Measurements from ENCODE around the gene MAP4K4. TPM values are rescaled to one million over a fixed set of nuclear protein-coding genes. Genes with fewer than 3 reads are reported as not detected.

The MAP4K4 gene
- polyA plus RNA-seq, 1 experiment: 158 TPM

- CTCF ChIA-PET: no interaction called here
- no peak overlapping the region for H3K27ac ChIP-seq (ENCODE audit: low read depth, low read length)
- H3K27me3 ChIP-seq (ENCODE audit: control insufficient read depth, insufficient read depth, low read length): no peaks in the 10 kb centered on the region
- no peak for DNase-seq (ENCODE audit: low read depth, low spot score)
- H3K4me3 ChIP-seq (ENCODE audit: low read depth, low read length): no peak overlapping the region
- no peak for TF ChIP-seq CTCF (IDR thresholded peaks at IDR 0.05; ENCODE audit: low read depth, low read length)
- no peaks in the 10 kb centered on the region for H3K9me3 ChIP-seq (ENCODE audit: control insufficient read depth, insufficient read depth, low read length)
- POLR2A ChIA-PET: interaction anchor here (1.0 kb wide), 1 partner anchor 110 kb away, joined by 4 read pairs; no protein-coding TSS in a partner anchor
Measured at GRCh38 chr2:101809698-101810097, 112.2 kb downstream of the MAP4K4 start.

- no peak overlapping the region for H3K4me3 ChIP-seq (ENCODE audit: low read depth, low read length)
- no peak for DNase-seq (ENCODE audit: low read depth, low spot score)
- no peaks in the 10 kb centered on the region for H3K9me3 ChIP-seq (ENCODE audit: control insufficient read depth, insufficient read depth, low read length)
- ChIA-PET CTCF (no interaction called here), POLR2A (no interaction called here)
- no peaks in the 10 kb centered on the region for H3K27me3 ChIP-seq (ENCODE audit: control insufficient read depth, insufficient read depth, low read length)
- no peak for TF ChIP-seq CTCF (IDR thresholded peaks at IDR 0.05; ENCODE audit: low read depth, low read length)
- H3K27ac ChIP-seq (ENCODE audit: low read depth, low read length): no peak overlapping the region
Measured at GRCh38 chr2:101811226-101812015, 113.9 kb downstream of the MAP4K4 start.

- DNase-seq (ENCODE audit: low read depth, low spot score): no peak
- ChIA-PET CTCF (no interaction called here), POLR2A (no interaction called here)
- H3K27ac ChIP-seq (ENCODE audit: low read depth, low read length): no peak overlapping the region
- no peaks in the 10 kb centered on the region for H3K9me3 ChIP-seq (ENCODE audit: control insufficient read depth, insufficient read depth, low read length)
- no peak overlapping the region for H3K4me3 ChIP-seq (ENCODE audit: low read depth, low read length)
- H3K27me3 ChIP-seq (ENCODE audit: control insufficient read depth, insufficient read depth, low read length): no peaks in the 10 kb centered on the region
- no peak for TF ChIP-seq CTCF (IDR thresholded peaks at IDR 0.05; ENCODE audit: low read depth, low read length)
Measured at GRCh38 chr2:101812226-101812625, 114.7 kb downstream of the MAP4K4 start.

- no peak for DNase-seq (ENCODE audit: low read depth, low spot score)
- Histone ChIP-seq H3K4me3 (ENCODE audit: low read depth, low read length) (no peak overlapping the region), H3K27ac (ENCODE audit: low read depth, low read length) (no peak overlapping the region), H3K9me3 (ENCODE audit: control insufficient read depth, insufficient read depth, low read length) (no peaks in the 10 kb centered on the region), H3K27me3 (ENCODE audit: control insufficient read depth, insufficient read depth, low read length) (no peaks in the 10 kb centered on the region)
- no peak for TF ChIP-seq CTCF (IDR thresholded peaks at IDR 0.05; ENCODE audit: low read depth, low read length)
- ChIA-PET POLR2A (no interaction called here), CTCF (interaction anchor here (0.8 to 1.7 kb wide), 2 partner anchors 14 to 16 kb away, joined by 3 to 6 read pairs; no protein-coding TSS in a partner anchor)
Measured at GRCh38 chr2:101814752-101815151, 117.2 kb downstream of the MAP4K4 start.

- Histone ChIP-seq H3K4me3 (ENCODE audit: low read depth, low read length) (no peak overlapping the region), H3K27me3 (ENCODE audit: control insufficient read depth, insufficient read depth, low read length) (no peaks in the 10 kb centered on the region), H3K9me3 (ENCODE audit: control insufficient read depth, insufficient read depth, low read length) (no peaks in the 10 kb centered on the region), H3K27ac (ENCODE audit: low read depth, low read length) (no peak overlapping the region)
- ChIA-PET POLR2A (no interaction called here), CTCF (interaction anchor here (1.7 kb wide), 1 partner anchor 16 kb away, joined by 6 read pairs; no protein-coding TSS in a partner anchor)
- DNase-seq (ENCODE audit: low read depth, low spot score): no peak
- TF ChIP-seq CTCF (IDR thresholded peaks at IDR 0.05; ENCODE audit: low read depth, low read length): no peak
Measured at GRCh38 chr2:101815154-101815553, 117.6 kb downstream of the MAP4K4 start.

Measured in AG04450 (cell line).